Stromal cell of bone marrow (primary cell): Measurements from ENCODE around the gene ACTR1A.

Experiments used
- DNase-seq: peaks from one replicate; pipeline ENCODE4 v3.0.0-alpha.2; 2012; ENCODE audit warnings: low read depth

Gene ACTR1A

GRCh38 chr10:102452672-102453340, 49.7 kb downstream of the ACTR1A start:
- DNase-seq, result peak; percentile 77

GRCh38 chr10:102451105-102451969, 51.2 kb downstream of the ACTR1A start, which contains the start of gene C10orf95:
Gene C10orf95 (minus strand): TSS chr10:102451543. CDS start chr10:102451093, 450 bp downstream.
- DNase-seq, result no peak

- DNase-seq, result no peak
These were observed 52.0 kb downstream of the ACTR1A start for GRCh38 chr10:102450374-102451104.

GRCh38 chr10:102450124-102450373, 52.5 kb downstream of the ACTR1A start:
- DNase-seq, result no peak

- no peak for DNase-seq
These were observed 53.0 kb downstream of the ACTR1A start for GRCh38 chr10:102449321-102450123.

GRCh38 chr10:102444851-102445250, 57.7 kb downstream of the ACTR1A start:
- DNase-seq, result no peak

GRCh38 chr10:102438374-102438773, 64.1 kb downstream of the ACTR1A start:
- no peak for DNase-seq

GRCh38 chr10:102437515-102437914, 65.0 kb downstream of the ACTR1A start:
- no peak for DNase-seq

- DNase-seq, result no peak
These were observed 66.2 kb downstream of the ACTR1A start for GRCh38 chr10:102436312-102436711.

GRCh38 chr10:102435529-102436233, 66.8 kb downstream of the ACTR1A start:
- DNase-seq, result no peak

GRCh38 chr10:102435133-102435497, 67.4 kb downstream of the ACTR1A start:
- no peak for DNase-seq

GRCh38 chr10:102434394-102435132, 67.9 kb downstream of the ACTR1A start:
- DNase-seq, result no peak

- DNase-seq, result no peak
These were observed 68.9 kb downstream of the ACTR1A start for GRCh38 chr10:102433619-102434046.

GRCh38 chr10:102432162-102432950, 70.2 kb downstream of the ACTR1A start, which contains the start of gene CUEDC2:
Gene CUEDC2 (minus strand): TSS chr10:102432574. CDS start chr10:102425188, 7,386 bp downstream.
- DNase-seq, result peak; percentile 95

GRCh38 chr10:102431452-102432124, 70.9 kb downstream of the ACTR1A start:
- DNase-seq, result no peak

GRCh38 chr10:102429468-102429867, 73.0 kb downstream of the ACTR1A start:
- no peak for DNase-seq
